Measurements from ENCODE around the gene CST2.
"Not testable (repeated sequence)": the region's sequence is repeated elsewhere in the genome, so short reads cannot be mapped to it uniquely, and the experiment has no call there.

- TF ChIP-seq FOXK2 (IDR thresholded peaks at IDR 0.05); ELF4 (IDR thresholded peaks at IDR 0.05); LEF1 (IDR thresholded peaks at IDR 0.05; ENCODE audit: borderline replicate concordance); NFRKB (IDR thresholded peaks at IDR 0.05); SP1 (IDR thresholded peaks at IDR 0.05); BHLHE40 (IDR thresholded peaks at IDR 0.05; ENCODE audit: borderline replicate concordance); TARDBP (IDR thresholded peaks at IDR 0.05); L3MBTL2 (conservative IDR thresholded peaks at IDR 0.05): not testable (repeated sequence)
These were observed 15.0 kb downstream of the CST2 start for GRCh38 chr20:23811559-23811958.

Data from HEK293T (cell line).